NOMO-1 treated with DMSO at 0.1 percent for 48 hours (cell line): ENCODE data around the gene CSH1.
A peak's percentile ranks its signal among the peaks of the same experiment; 100 is the strongest.
"Not testable (repeated sequence)": the region's sequence is repeated elsewhere in the genome, so short reads cannot be mapped to it uniquely, and the experiment has no call there.

Source experiments
- DNase-seq: peaks from one replicate; lab custom pipeline; 2025; ENCODE audit not compliant: unreplicated experiment; lab: John Stamatoyannopoulos, UW

Gene CSH1

DNA sequence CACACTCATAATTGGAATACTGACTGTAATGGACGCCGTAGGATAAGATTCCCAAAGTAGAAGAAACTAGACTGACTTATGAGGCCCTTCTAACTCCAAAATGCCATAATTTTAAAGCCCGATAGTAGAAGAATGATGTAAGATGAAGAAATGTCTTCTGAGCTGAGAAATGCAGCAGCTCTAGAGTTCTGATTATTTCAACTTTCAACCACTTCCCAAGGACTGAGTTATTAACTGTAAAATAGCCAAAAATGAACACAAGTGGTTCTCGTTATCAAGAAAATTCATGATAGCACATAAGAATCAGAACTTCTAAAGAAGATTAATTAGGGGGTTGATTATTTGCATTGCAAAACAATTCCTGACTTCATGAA is 26.1 kb downstream of the CSH1 start:
- DNase-seq, result not testable (repeated sequence)

- DNase-seq, result not testable (repeated sequence)
Observed at GRCh38 chr17:63869491-63870291, 26.7 kb downstream of the CSH1 start.

GRCh38 chr17:63866625-63867024 is 29.7 kb downstream of the CSH1 start:
- not testable (repeated sequence) for DNase-seq

DNA sequence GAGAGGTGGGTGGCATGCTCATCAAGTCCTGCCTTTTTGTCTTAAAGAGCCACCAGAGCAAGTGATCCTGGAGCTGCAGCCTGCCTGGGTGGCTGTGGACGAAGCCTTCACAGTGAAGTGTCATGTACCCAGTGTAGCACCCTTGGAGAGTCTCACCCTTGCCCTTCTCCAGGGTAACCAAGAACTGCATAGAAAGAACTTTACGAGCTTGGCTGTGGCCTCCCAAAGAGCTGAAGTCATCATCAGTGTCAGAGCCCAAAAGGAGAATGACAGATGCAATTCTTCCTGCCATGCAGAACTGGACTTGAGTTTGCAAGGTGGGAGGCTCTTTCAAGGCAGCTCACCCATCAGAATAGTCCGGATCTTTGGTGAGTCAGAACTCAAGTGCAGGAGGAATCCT is 37.1 kb downstream of the CSH1 start:
- DNase-seq, result no peak

DNA sequence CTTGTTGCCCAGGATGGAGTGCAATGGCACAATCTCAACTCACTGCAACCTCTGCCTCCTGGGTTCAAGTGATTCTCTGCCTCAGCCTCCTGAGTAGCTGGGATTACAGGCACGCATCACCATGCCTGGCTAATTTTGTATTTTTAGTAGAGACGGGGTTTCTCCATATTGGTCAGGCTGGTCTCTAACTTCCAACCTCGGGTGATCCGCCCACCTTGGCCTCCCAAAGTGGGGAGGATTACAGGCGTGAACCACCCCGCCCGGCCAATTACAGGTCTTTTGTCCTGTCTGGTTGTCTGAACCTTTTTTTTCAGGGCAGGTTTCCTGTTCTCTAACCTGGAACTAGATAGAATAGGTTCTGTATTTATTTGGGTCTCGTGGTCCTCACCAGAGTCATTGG is 39.9 kb downstream of the CSH1 start:
- not testable (repeated sequence) for DNase-seq

DNA sequence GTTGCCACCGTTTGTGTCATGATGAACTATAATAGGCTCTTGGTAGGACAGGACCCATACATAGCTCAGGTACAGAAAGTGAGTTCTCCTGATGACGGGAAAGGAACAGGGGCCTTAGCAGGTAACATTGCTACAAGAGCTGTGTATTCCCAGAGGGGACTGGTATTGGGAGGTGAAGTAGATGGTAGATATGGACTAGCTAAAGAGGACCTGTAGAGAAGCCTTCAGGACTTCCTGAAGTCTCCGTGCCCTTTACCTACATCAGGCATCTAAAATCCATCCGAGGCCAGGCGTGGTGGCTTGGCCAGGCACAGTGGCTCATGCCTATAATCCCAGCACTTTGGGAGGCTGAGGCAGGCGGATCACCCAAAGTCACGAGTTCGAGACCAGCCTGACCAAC is 41.2 kb downstream of the CSH1 start:
- no peak for DNase-seq

DNA sequence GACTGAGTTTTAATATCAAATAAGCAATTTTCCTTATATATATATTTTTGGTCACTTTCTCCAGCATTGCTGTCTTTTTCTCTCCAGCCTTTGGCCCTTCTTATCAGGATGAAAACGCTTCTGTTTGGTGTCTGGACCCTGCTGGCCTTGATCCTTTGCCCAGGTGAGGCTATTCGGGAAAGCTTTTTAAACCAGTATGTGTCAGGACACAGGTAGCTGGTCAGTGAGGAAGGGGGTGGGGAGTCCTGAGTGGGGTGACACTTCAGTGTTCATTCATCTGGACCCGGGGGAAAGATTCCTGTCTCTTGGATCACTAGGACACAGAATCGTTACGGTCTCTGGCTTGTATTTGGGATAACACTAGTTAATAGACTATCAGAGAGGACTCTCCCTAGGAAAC is 41.7 kb downstream of the CSH1 start:
- no peak for DNase-seq

DNA sequence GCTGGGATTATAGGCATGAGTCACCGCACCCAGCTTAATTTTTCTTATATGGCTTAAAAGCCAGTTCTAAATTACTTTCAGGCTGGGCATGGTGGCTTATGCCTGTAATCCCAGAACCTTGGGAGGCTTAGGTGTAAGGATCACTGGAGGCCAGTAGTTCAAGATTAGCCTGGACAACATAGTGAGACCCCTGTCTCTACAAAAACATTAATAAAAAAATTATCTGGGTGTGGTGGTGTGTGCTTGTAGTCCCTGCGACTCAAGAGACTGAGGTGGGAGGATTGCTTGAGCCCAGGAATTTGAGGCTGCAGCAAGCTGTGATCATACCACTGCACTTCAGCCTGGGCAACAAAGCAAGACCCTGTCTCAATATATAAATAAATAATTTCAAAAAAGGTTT is 43.1 kb downstream of the CSH1 start:
- DNase-seq, result no peak

DNA sequence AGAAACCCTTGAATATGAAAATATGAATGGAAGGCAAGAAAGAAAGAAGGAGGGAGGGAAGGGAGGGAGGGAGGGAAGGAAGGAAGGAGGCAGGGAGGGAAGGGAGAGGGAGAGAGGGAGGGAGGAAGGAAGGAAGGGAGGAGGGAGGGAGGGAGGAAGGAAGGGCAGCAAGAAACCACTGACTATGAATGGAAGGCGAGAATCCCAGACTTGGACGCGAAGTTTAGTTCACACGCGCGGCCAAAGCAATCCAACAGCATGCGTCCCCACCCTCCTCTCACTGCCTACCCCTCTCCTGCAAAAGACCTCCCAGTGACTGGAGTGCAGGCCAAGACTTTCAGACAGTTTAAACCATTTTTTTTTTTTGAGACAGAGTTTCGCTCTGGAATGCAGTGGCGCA is 46.0 kb downstream of the CSH1 start:
- no peak for DNase-seq

DNA sequence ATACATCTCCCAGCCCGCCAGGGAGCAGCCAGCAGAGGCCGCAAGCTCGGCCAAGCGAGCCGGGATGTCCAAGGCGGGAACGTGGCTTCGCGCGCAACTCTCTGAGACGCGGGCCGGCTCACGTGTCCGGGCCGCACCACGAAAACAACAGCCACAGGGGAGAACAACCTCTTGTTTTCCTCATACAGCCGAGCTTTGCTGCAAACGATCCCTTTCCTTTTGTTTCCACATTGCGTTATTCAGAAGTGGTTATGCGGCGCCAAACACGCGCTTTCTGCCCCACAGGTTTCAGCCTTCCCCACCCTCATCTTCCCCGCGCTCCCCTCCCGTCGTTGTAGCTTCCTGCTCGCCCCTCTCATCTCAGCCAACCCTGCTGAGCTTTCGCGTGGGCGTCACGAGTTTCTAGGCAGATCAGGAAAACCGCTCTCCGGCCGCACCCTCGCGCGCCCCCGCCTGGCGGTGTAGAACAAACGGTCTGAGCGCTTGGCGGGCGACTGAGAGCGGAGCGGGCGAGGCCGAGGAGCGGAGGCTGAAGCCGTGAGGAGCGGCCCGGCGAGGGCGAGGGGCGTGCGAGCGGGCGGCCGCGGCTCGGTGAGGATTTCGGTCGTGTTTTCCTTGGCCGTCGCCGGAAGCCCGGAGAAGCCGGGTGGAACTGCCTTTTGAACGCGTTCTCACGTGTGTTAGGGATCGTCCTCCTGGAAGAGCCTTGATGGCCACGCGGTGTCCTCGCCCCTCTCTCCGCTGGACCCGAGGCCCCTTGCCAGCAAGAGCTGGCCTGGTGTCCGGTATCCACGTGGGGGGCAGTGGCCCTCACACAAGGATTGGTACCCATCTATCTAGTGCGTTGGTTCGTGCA is 47.3 kb downstream of the CSH1 start:
- DNase-seq, result peak; percentile 95

DNA sequence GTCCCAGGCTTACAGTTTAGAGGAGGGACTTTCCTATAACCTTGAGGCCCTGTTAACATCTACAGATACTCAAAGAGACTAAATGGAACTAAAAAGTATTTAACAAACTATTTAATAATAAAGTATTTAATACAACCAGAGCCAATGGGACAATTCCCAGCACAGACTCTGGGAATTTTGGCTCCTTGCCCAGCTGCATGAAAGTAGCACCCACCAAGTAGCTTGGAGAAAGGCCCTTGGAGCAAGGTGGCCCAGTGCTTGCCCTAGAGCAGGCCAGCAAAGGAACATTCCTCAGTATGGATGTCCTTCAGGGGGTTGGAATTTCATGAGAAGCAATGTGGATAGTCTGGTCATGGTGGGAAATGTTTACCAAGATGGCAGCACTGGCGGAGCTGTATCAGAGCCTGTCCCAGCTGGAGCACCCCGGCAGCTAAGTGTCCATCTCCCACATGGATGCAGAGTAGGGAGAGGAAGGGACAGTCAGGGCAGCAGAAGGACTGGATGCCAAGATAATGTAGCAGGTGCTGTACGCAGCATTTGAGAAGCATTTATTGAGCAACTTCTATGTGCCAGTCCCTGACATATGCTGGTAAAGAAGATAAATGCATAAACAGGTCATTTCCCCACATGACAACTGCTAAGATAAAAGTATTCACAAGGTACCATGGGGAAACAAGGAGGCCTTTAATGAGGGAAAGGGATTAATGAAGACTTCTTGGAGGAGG is 48.7 kb downstream of the CSH1 start:
- no peak for DNase-seq

- DNase-seq, result no peak
Observed at GRCh38 chr17:63845509-63845908, 50.9 kb downstream of the CSH1 start.
